Omental fat pad (tissue), 4 donors: ENCODE measurements around the gene KCNJ10. TPM values are rescaled to one million over a fixed set of nuclear protein-coding genes. Genes with fewer than 3 reads are reported as not detected.

ENCODE experiments used
- ATAC-seq: fragments of 150-250 bp; one replicate; pipeline ENCODE4 v1.9.1; 2016; ENCODE audit warnings: mild to moderate bottlenecking, moderate library complexity; ENCODE audit not compliant: low FRiP score
- DNase-seq: peaks from one replicate; pipeline ENCODE4 v3.0.0-alpha.2; 2019; ENCODE audit warnings: low spot score
- total RNA-seq, 4 donors: library from RNA; depleted of rRNA; stranded (reverse); fragments of >200 nt; gene quantifications; one replicate each; pipeline ENCODE4 v1.1.0, GENCODE V29; 2016
- TF ChIP-seq, protein P1 (sequence below), 3 donors: fragments of 450-650 bp; IDR thresholded peaks; one replicate each; pipeline ENCODE4 v1.5.1; 2016 to 2017; ENCODE audit warnings: antibody characterized with exemption in 3 of 3, mild to moderate bottlenecking in 3 of 3, moderate library complexity in 2 of 3

Gene KCNJ10
- total RNA-seq, 4 donors from 2014 or later, result not detected

DNA sequence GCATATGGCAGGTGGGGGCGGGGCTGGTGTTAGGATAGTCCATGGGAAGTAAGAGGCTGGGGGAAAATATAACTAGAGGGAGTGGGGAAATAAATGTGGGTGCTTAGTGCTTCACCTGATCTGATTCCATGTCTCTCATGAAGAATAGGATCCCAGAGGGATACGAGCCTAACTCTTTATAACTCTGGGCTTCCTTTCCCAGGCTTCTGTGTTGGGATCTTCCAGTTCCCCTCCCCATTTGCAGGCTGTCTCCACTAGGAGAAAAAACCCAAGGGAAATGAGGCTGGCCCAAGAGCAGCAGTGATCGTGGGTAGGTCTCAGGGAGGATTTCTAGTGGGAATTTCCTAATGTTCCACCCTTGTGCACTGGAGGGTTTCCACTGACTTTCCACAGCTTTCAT lies 13.0 kb upstream of the KCNJ10 start:
- no peak for ATAC-seq
- TF ChIP-seq, protein P1, sequence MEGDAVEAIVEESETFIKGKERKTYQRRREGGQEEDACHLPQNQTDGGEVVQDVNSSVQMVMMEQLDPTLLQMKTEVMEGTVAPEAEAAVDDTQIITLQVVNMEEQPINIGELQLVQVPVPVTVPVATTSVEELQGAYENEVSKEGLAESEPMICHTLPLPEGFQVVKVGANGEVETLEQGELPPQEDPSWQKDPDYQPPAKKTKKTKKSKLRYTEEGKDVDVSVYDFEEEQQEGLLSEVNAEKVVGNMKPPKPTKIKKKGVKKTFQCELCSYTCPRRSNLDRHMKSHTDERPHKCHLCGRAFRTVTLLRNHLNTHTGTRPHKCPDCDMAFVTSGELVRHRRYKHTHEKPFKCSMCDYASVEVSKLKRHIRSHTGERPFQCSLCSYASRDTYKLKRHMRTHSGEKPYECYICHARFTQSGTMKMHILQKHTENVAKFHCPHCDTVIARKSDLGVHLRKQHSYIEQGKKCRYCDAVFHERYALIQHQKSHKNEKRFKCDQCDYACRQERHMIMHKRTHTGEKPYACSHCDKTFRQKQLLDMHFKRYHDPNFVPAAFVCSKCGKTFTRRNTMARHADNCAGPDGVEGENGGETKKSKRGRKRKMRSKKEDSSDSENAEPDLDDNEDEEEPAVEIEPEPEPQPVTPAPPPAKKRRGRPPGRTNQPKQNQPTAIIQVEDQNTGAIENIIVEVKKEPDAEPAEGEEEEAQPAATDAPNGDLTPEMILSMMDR (IDR thresholded peaks at IDR 0.05), result no peak
- no peak for DNase-seq

DNA sequence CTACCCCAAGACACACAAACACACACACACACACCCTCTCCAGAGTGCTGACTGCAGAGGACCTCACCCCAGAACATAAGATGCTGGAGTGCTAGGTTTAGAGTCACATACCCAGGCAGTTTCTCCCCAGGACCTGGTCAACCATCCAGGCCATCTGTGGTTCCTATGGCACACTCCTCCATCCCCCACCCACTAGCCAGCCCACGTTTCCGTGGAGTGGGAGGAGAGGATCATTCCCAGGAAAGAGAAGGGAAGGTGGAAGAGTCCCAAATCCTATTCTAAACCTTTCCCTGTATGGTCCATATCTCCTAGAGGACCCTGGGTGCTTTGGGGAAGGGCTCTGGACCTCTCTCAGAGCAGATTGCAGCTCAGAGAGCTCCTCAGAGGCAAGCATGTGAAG lies 12.5 kb upstream of the KCNJ10 start:
- no peak for DNase-seq
- ATAC-seq, result no peak
- TF ChIP-seq, protein P1 (IDR thresholded peaks at IDR 0.05), result no peak

DNA sequence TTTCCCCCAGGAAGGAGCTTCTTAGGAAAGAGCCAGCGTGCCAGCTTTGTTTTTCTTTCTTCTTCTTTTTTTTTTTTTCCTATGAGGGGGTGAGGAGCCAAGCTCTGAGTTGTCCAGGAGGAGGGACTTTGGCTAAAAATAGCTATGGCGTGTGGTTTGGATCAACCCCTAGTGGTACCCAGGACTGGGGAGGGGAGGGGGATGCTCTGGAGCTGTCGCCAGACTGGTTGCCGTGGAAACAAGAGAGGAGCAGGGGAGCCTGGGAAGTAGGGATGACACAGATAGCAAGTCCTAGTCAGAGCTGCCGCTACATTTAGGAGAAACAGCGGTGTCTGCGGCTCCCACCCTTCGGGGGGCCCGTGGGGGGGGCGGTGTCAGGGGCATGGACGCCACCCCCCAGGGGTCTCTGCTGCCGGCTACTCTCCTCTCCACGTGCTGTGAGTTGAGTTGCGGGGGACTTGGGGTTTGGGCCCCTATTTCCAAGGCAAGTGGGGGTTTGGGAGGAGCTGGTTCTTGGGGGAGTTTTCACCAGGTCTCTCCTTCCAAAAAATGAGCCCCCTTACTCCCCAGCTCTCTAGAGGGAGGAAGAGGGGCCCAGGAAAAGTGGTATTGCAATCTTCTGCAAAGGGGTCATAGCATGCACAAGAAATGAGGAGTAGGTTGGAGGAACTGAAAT lies 11.4 kb upstream of the KCNJ10 start, which contains the start of gene KCNJ9:
KCNJ9 (plus strand) TSS at position 278 of the 676 bp plus-strand sequence. CDS start 2,493 bp downstream, outside the sequence.
- no peak for ATAC-seq
- TF ChIP-seq, protein P1 (IDR thresholded peaks at IDR 0.05), result no peak

DNA sequence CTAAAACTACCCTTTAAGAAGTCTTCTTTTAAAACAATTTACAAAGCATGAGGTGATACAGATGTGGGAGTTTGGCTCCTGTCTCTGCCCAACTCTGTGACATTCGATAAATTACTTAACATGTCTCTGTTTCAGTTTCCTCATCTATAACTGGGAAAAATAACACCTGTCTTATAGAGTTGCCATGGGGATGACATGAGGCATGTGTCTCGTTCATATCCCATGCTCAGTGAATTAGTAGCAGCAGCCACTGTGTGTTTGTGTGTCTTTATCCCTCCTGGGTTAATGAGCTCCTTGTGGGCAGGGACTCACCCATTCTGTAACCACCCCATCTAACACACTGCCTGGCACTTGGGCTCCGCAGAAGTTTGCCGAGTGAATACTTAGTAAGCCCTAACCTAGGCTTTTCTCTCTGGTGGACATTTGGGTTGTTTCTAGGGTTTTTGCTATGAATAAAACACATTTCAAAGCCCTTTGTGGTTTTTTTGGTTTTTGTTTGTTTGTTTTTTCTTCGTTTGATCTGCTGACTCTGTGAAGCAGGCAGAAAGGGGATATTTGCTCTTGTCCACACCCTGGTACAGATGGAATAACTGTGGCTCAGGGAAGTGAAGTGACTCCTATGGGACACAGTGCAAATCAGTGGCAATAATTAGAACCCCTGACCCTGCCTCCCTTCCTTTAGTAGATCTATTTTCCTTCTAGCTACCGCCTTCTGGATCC lies 10.6 kb upstream of the KCNJ10 start:
- TF ChIP-seq, protein P1 (IDR thresholded peaks at IDR 0.05), result no peak
- ATAC-seq (no peak), DNase-seq (no peak)

More for the DNA sequence above, 11.4 kb upstream of the KCNJ10 start, which contains the start of gene KCNJ9:
- no peak for DNase-seq

DNA sequence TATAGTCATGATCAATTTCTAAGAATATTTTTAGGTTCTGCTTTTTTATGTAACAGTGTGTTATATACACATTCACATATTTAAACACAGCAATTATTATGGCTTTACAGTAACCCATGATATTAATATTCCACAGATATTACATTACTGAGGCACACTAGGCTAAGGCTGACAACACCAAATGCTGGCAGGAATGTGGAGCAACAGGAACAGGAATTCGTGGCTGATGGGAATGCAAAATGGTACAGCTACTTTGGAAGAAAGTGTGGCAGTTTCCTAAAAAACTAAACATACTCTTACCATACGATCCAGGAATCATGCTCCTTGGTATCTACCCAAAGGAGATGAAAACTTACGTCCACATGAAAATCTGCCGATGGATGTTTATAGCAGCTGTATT lies 9.5 kb upstream of the KCNJ10 start:
- TF ChIP-seq, protein P1 (IDR thresholded peaks at IDR 0.05), result no peak
- ATAC-seq (no peak), DNase-seq (no peak)

DNA sequence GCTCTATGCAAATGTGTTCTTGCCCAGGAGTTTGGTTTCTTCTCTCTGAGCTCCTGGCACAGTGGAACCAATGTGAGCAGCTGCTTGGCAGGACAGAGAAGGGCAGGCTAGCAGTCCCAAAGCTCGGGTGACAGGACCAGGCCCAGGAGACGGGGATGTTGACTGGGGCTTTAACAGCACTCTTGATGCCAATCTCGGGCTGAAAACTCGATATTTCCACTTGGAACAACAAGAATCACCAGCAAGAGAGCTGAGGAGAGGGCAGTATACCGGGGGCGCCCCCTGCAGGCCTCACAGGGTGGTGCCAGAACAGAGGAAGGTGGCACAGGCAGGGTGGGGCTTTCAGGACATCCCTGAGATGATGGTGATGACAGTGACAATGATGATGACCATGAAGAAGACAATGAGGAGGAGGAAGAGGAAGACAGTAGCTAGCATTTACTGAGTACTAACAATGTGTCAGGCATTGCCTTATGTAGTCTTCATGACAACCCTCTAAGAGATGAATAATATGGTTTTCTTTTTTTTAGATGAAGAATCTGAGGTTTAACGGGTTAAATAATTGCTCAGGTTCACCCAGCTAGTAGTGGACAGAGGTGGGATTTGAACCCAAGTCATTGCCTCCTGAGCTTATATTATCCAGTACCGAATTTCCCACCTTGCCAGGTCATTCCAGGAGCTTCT lies 8.7 kb upstream of the KCNJ10 start:
- no peak for DNase-seq
- TF ChIP-seq, protein P1 (IDR thresholded peaks at IDR 0.05), result no peak
- ATAC-seq, result no peak
